IMR-90 (cell line): ENCODE results near the gene HEBP1. TPM values are rescaled to one million over a fixed set of nuclear protein-coding genes. Genes with fewer than 3 reads are reported as not detected.
A peak's percentile ranks its signal among the peaks of the same experiment; 100 is the strongest.

Experiments
- ATAC-seq: fragments of 200-7000 bp; cut with Tn5 transposase; 2 replicates; pipeline ENCODE4 v1.9.1; 2020; ENCODE audit warnings: low read depth, mild to moderate bottlenecking, moderate library complexity
- BruUV-seq: library from RNA; stranded (reverse); fragments of 400-500 nt; replicated peaks from 2 replicates; lab custom pipeline; 2021; lab: Mats Ljungman, UMichigan
- CTCF ChIA-PET: fragments of 300-600 bp; formaldehyde crosslinking; extraction: SDS; loops from one replicate; lab custom pipeline; 2021; ENCODE audit warnings: antibody characterized with exemption; lab: Yijun Ruan, JAX
- POLR2A ChIA-PET: fragments of 300-600 bp; sonication (Branson Sonifier 250); formaldehyde crosslinking; loops from one replicate; lab custom pipeline; 2022; ENCODE audit warnings: antibody characterized with exemption; ENCODE audit not compliant: unreplicated experiment; lab: Charles Lee
- DNase-seq: peaks from one replicate; pipeline ENCODE4 v3.0.0; 2013
- H2AFZ ChIP-seq: replicated peaks from 2 replicates; pipeline ENCODE3; 2013; ENCODE audit warnings: low read length, mild to moderate bottlenecking; ENCODE audit not compliant: poor library complexity
- H2AK5ac ChIP-seq: 2 replicates; pipeline ENCODE4 v1.6.1; 2013; ENCODE audit warnings: low read depth, low read length, inconsistent platforms
- H2AK9ac ChIP-seq: replicated peaks from 2 replicates; pipeline ENCODE3; 2013; ENCODE audit warnings: mild to moderate bottlenecking, low read depth, low read length, moderate library complexity; ENCODE audit not compliant: poor library complexity
- H2BK120ac ChIP-seq: 2 replicates; pipeline ENCODE4 v1.6.1; 2013; ENCODE audit warnings: low read depth, low read length, inconsistent platforms
- H2BK15ac ChIP-seq: 3 replicates; pipeline ENCODE4 v1.6.1; 2013; ENCODE audit warnings: low read depth, low read length, inconsistent platforms
- H2BK20ac ChIP-seq: 2 replicates; pipeline ENCODE4 v1.6.1; 2013; ENCODE audit warnings: low read depth, mild to moderate bottlenecking, inconsistent platforms, low read length, moderate library complexity
- H2BK5ac ChIP-seq: 2 replicates; pipeline ENCODE4 v1.6.1; 2013; ENCODE audit warnings: mild to moderate bottlenecking, low read depth, low read length, inconsistent platforms; ENCODE audit not compliant: poor library complexity, severe bottlenecking
- H3K14ac ChIP-seq: replicated peaks from 2 replicates; pipeline ENCODE4 v1.6.1; 2013; ENCODE audit warnings: low read depth, low read length, inconsistent platforms
- H3K18ac ChIP-seq: 2 replicates; pipeline ENCODE4 v1.6.1; 2013; ENCODE audit warnings: low read depth, low read length, control low read depth
- H3K23ac ChIP-seq: 2 replicates; pipeline ENCODE4 v1.6.1; 2013; ENCODE audit warnings: low read depth, low read length, inconsistent platforms
- H3K27ac ChIP-seq: 2 replicates; pipeline ENCODE4 v1.5.1; 2013; ENCODE audit warnings: mild to moderate bottlenecking, control low read depth, low read length; ENCODE audit not compliant: insufficient read depth
- H3K27me3 ChIP-seq: 2 replicates; pipeline ENCODE4 v1.6.1; 2013; ENCODE audit warnings: low read length; ENCODE audit not compliant: control insufficient read depth, insufficient read depth
- H3K36me3 ChIP-seq: 2 replicates; pipeline ENCODE4 v1.6.1; 2013; ENCODE audit warnings: low read length, mixed read lengths; ENCODE audit not compliant: control insufficient read depth, insufficient read depth
- H3K4ac ChIP-seq: 2 replicates; pipeline ENCODE4 v1.6.1; 2013; ENCODE audit warnings: low read depth, low read length, inconsistent platforms
- H3K4me1 ChIP-seq: 2 replicates; pipeline ENCODE4 v1.6.1; 2013; ENCODE audit warnings: low read length, mixed read lengths; ENCODE audit not compliant: control insufficient read depth, insufficient read depth
- H3K4me2 ChIP-seq: 2 replicates; pipeline ENCODE4 v1.6.1; 2013; ENCODE audit warnings: low read depth, mild to moderate bottlenecking, control low read depth, low read length, moderate library complexity
- H3K4me3 ChIP-seq: 2 replicates; pipeline ENCODE4 v1.5.1; 2013; ENCODE audit warnings: low read depth, mild to moderate bottlenecking, control low read depth, low read length, moderate library complexity; ENCODE audit not compliant: insufficient read depth
- H3K56ac ChIP-seq: 2 replicates; pipeline ENCODE4 v1.6.1; 2013; ENCODE audit warnings: low read length, inconsistent platforms; ENCODE audit not compliant: insufficient read depth; ENCODE audit errors: extremely low read depth
- H3K79me1 ChIP-seq, 2 experiments: 2 replicates each; pipeline ENCODE4 v1.6.1; 2013; ENCODE audit warnings: low read length in 2 of 2, inconsistent platforms in 1 of 2, low read depth in 1 of 2
- H3K9ac ChIP-seq: 2 replicates; pipeline ENCODE4 v1.6.1; 2013; ENCODE audit warnings: low read depth, low read length, control low read depth
- H3K9me1 ChIP-seq: 2 replicates; pipeline ENCODE4 v1.6.1; 2013; ENCODE audit warnings: low read length, inconsistent platforms; ENCODE audit not compliant: insufficient read depth
- H3K9me3 ChIP-seq: 2 replicates; pipeline ENCODE4 v1.6.1; 2013; ENCODE audit warnings: low read length; ENCODE audit not compliant: control insufficient read depth, insufficient read depth
- H4K20me1 ChIP-seq: 2 replicates; pipeline ENCODE4 v1.6.1; 2013; ENCODE audit warnings: low read length, inconsistent platforms; ENCODE audit not compliant: insufficient read depth
- H4K5ac ChIP-seq: 2 replicates; pipeline ENCODE4 v1.6.1; 2013; ENCODE audit warnings: mild to moderate bottlenecking, low read depth, low read length, control low read depth
- H4K8ac ChIP-seq, 2 experiments: 2 replicates each; pipeline ENCODE4 v1.6.1; 2013; ENCODE audit warnings: low read depth in 2 of 2, low read length in 2 of 2, control low read depth in 1 of 2, inconsistent platforms in 1 of 2
- H4K91ac ChIP-seq: 2 replicates; pipeline ENCODE4 v1.6.1; 2013; ENCODE audit warnings: low read depth, low read length, inconsistent platforms; ENCODE audit not compliant: insufficient read depth
- CEBPB ChIP-seq: IDR thresholded peaks from 2 replicates; pipeline ENCODE4 v1.6.1; 2012; ENCODE audit warnings: low read depth, low read length, improper control_type of control experiment
- CHD1 ChIP-seq: IDR thresholded peaks from 2 replicates; pipeline ENCODE4 v1.6.1; 2012; ENCODE audit warnings: low read depth, low read length, improper control_type of control experiment
- FOS ChIP-seq: fragments of 150-350 bp; IDR thresholded peaks from 2 replicates; pipeline ENCODE4 v1.6.1; 2016; ENCODE audit warnings: low read depth, low read length
- MXI1 ChIP-seq: IDR thresholded peaks from 2 replicates; pipeline ENCODE4 v1.6.1; 2012; ENCODE audit warnings: low read depth, mild to moderate bottlenecking, low read length, moderate library complexity, borderline replicate concordance
- NFE2L2 ChIP-seq: fragments of 150-350 bp; IDR thresholded peaks from 2 replicates; pipeline ENCODE4 v1.6.1; 2016; ENCODE audit warnings: low read depth, mild to moderate bottlenecking, low read length
- POLR2A ChIP-seq: IDR thresholded peaks from 2 replicates; pipeline ENCODE4 v1.6.1; 2012; ENCODE audit warnings: mild to moderate bottlenecking, low read depth, low read length
- RAD21 ChIP-seq: IDR thresholded peaks from 2 replicates; pipeline ENCODE4 v1.6.1; 2012; ENCODE audit warnings: low read length, improper control_type of control experiment
- RFX5 ChIP-seq: IDR thresholded peaks from 2 replicates; pipeline ENCODE4 v1.8.0; 2012; ENCODE audit warnings: low read depth, mild to moderate bottlenecking, low read length, moderate library complexity
- SMC3 ChIP-seq: fragments of 150-350 bp; IDR thresholded peaks from 2 replicates; pipeline ENCODE4 v1.6.1; 2016; ENCODE audit warnings: low read depth, mild to moderate bottlenecking, antibody characterized with exemption, low read length, moderate library complexity
- WGBS, 2 experiments: methylation state at CpG; one replicate each; pipeline versions ENCODE4 v1.1.5 to v1.1.7; 2013; ENCODE audit warnings: missing lambda C conversion rate in 2 of 2; ENCODE audit not compliant: insufficient read length in 1 of 2; ENCODE audit errors: extremely low coverage in 2 of 2; 5-methylcytosine and 5-hydroxymethylcytosine counted together
- dilution Hi-C: fragments of 300-500 bp; cut with HindIII; formaldehyde crosslinking; loops from one replicate; pipeline ENCODE4 v1.14.3; 2018; ENCODE audit warnings: low sequenced_read_pairs; ENCODE audit not compliant: unreplicated experiment
- in situ Hi-C: fragments of 300-500 bp; cut with MboI; formaldehyde crosslinking; loops from 3 replicates; pipeline ENCODE4 v1.14.3; 2019; ENCODE audit warnings: low sequenced_read_pairs, inconsistent platforms, mixed read lengths
- intact Hi-C: fragments of 100-400 bp; cut with micrococcal nuclease; formaldehyde crosslinking; loops from 2 replicates; pipeline ENCODE4 v1.10.0; 2022
- polyA plus RNA-seq, 3 experiments: library from polyadenylated mRNA; depleted of rRNA; stranded (reverse); fragments of >200 nt; gene quantifications; 2 replicates each; pipeline ENCODE4 v1.2.3, GENCODE V29; 2012; ENCODE audit warnings: low replicate concordance in 1 of 3
- total RNA-seq: library from RNA; depleted of rRNA; stranded (reverse); fragments of >200 nt; gene quantifications from 2 replicates; pipeline ENCODE4 v1.2.3, GENCODE V29; 2012
- TF ChIP-seq, protein P1 (sequence below): conservative IDR thresholded peaks from 2 replicates; pipeline ENCODE4 v1.5.1; 2012; ENCODE audit warnings: mild to moderate bottlenecking, low read depth, low read length, improper control_type of control experiment

HEBP1 gene
- total and polyA plus RNA-seq, 2 of the 4 experiments (the other 2 are of a cell fraction): 18.8 to 49.2 TPM

DNA sequence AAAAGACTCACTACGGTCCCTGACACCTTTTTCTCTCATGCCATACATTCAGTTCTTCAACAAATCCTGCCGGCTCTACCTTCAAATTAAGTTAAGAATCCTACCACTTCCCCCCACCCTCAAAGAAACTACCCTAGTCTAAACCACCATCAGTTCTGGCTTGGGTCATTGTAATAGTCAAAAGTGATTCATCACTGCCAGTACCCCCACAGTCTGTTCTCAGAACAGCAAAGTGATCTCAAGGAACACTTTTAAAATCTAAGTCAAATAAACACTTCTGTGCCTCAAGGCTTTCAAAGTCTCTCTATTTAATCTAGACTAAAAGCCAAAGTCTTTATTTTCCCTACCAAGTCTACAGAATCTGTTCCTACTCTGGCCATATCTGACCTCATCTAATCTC is 32.1 kb upstream of the HEBP1 start:
- H3K9ac ChIP-seq: no peak overlapping the region
- no peaks in the 10 kb centered on the region for H4K20me1 ChIP-seq
- H2AK5ac ChIP-seq: no peak overlapping the region
- H3K56ac ChIP-seq: no peak overlapping the region
- no peaks in the 10 kb centered on the region for H3K36me3 ChIP-seq
- peaks cover 7% of the 10 kb centered on the region for H3K4me1 ChIP-seq
- H2AK9ac ChIP-seq: no peak overlapping the region
- no peak overlapping the region for H4K5ac ChIP-seq
- no peaks in the 10 kb centered on the region for H3K9me3 ChIP-seq
- H3K27me3 ChIP-seq: peaks cover 2% of the 10 kb centered on the region
- H3K27ac ChIP-seq: no peak overlapping the region
- CTCF ChIA-PET: no interaction called here
- no peak overlapping the region for H3K14ac ChIP-seq
- peak; percentile 50 for ATAC-seq
- intact Hi-C loops (no loop called here), dilution Hi-C loops (no loop called here), in situ Hi-C loops (loop anchor here (25.0 kb wide), 1 partner anchor 505 kb away; no protein-coding TSS in a partner anchor)
- WGBS, 2 experiments: 85% methylated on average over 2 of the region's 2 CpGs; no CpG with 5 or more reads in 1 of the 2 experiments
- no peak overlapping the region for H2BK5ac ChIP-seq
- H4K8ac ChIP-seq: no peak overlapping the region
- no peak overlapping the region for H3K4ac ChIP-seq
- no peaks in the 10 kb centered on the region for H3K9me1 ChIP-seq
- TF ChIP-seq POLR2A (no peak), CEBPB (no peak), CHD1 (no peak), FOS (no peak), RAD21 (no peak), MXI1 (no peak), NFE2L2 (no peak), RFX5 (no peak), SMC3 (no peak)
- TF ChIP-seq, protein P1, sequence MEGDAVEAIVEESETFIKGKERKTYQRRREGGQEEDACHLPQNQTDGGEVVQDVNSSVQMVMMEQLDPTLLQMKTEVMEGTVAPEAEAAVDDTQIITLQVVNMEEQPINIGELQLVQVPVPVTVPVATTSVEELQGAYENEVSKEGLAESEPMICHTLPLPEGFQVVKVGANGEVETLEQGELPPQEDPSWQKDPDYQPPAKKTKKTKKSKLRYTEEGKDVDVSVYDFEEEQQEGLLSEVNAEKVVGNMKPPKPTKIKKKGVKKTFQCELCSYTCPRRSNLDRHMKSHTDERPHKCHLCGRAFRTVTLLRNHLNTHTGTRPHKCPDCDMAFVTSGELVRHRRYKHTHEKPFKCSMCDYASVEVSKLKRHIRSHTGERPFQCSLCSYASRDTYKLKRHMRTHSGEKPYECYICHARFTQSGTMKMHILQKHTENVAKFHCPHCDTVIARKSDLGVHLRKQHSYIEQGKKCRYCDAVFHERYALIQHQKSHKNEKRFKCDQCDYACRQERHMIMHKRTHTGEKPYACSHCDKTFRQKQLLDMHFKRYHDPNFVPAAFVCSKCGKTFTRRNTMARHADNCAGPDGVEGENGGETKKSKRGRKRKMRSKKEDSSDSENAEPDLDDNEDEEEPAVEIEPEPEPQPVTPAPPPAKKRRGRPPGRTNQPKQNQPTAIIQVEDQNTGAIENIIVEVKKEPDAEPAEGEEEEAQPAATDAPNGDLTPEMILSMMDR: no peak
- H2BK20ac ChIP-seq: no peak overlapping the region
- DNase-seq: peak; percentile 23
- H2BK15ac ChIP-seq: no peak overlapping the region
- no peak overlapping the region; the same call in 1 of the 2 replicates for H3K4me2 ChIP-seq
- H3K79me1 ChIP-seq: no peaks in the 10 kb centered on the region
- POLR2A ChIA-PET: no interaction called here
- no TSS peak for BruUV-seq
- no peak overlapping the region; the same call in 1 of the 2 replicates for H4K91ac ChIP-seq
- H3K23ac ChIP-seq: no peak overlapping the region
- no peak overlapping the region for H2BK120ac ChIP-seq
- no peak overlapping the region for H2AFZ ChIP-seq
- H3K18ac ChIP-seq: no peak overlapping the region
- no peak overlapping the region for H3K4me3 ChIP-seq
